Prostate gland (tissue), 2 donors: ENCODE data around the gene CUL1. TPM values are rescaled to one million over a fixed set of nuclear protein-coding genes. Genes with fewer than 3 reads are reported as not detected.

Experiments used
- DNase-seq: peaks from one replicate; pipeline ENCODE4 v3.0.0-alpha.2; 2019; ENCODE audit warnings: low spot score
- H3K27ac ChIP-seq, 2 donors: fragments of 200-600 bp; sonication (generic); 2 replicates each; pipeline ENCODE4 v1.5.1; 2017 to 2019
- H3K27me3 ChIP-seq: fragments of 200-600 bp; sonication (generic); replicated peaks from 2 replicates; pipeline ENCODE4 v1.5.1; 2019; ENCODE audit not compliant: insufficient read depth
- H3K36me3 ChIP-seq, 2 donors: fragments of 200-600 bp; sonication (generic); 1 replicate in 1 of 2; 2 replicates in 1 of 2; pipeline versions ENCODE4 v1.5.1 to v1.8.1; 2017 to 2019
- H3K4me1 ChIP-seq: fragments of 200-600 bp; sonication (generic); replicated peaks from 2 replicates; pipeline ENCODE4 v1.5.1; 2019
- H3K4me3 ChIP-seq, 2 donors: fragments of 200-600 bp; sonication (generic); 2 replicates each; pipeline ENCODE4 v1.5.1; 2017 to 2019
- H3K9me3 ChIP-seq: fragments of 200-600 bp; sonication (generic); 2 replicates; pipeline ENCODE4 v1.5.1; 2017
- CTCF ChIP-seq, 4 experiments: fragments of 200-600 bp in 2 of 4; fragments of 450-650 bp in 2 of 4; sonication (generic) in 2 of 4; IDR thresholded peaks; 1 replicate in 3 of 4; 2 replicates in 1 of 4; pipeline ENCODE4 v1.5.1; 2016 to 2019; ENCODE audit warnings: antibody characterized with exemption in 4 of 4, mild to moderate bottlenecking in 2 of 4, moderate library complexity in 2 of 4
- POLR2A ChIP-seq: fragments of 450-650 bp; IDR thresholded peaks from one replicate; pipeline ENCODE4 v1.6.1; 2016; ENCODE audit warnings: antibody characterized with exemption, mild to moderate bottlenecking
- POLR2AphosphoS5 ChIP-seq: sonication (generic); formaldehyde crosslinking; IDR thresholded peaks from one replicate; pipeline ENCODE4 v1.6.1; 2017; ENCODE audit warnings: antibody characterized with exemption
- WGBS: methylation state at CpG from one replicate; pipeline ENCODE4 v1.1.5; 2018; 5-methylcytosine and 5-hydroxymethylcytosine counted together
- intact Hi-C: fragments of 100-400 bp; cut with DNase I; formaldehyde crosslinking; loops from one replicate; pipeline ENCODE4 v1.14.2; 2022
- total RNA-seq, 2 donors: library from RNA; depleted of rRNA; stranded (reverse); fragments of >200 nt; gene quantifications; one replicate each; pipeline ENCODE4 v1.1.0, GENCODE V29; 2016

CUL1 gene
- total RNA-seq, 2 donors from 2014 or later = 39.0 to 105 TPM

- H3K36me3 ChIP-seq = no peaks in the 10 kb centered on the region
- H3K4me3 ChIP-seq = no peak overlapping the region
- H3K4me1 ChIP-seq = no peaks in the 10 kb centered on the region
- no peak for DNase-seq
- intact Hi-C loops = no loop called here
- no peaks in the 10 kb centered on the region for H3K27me3 ChIP-seq
- no peak overlapping the region for H3K27ac ChIP-seq
- 90% methylated on average over 13 of the region's 13 CpGs for WGBS
- no peaks in the 10 kb centered on the region for H3K9me3 ChIP-seq
- no peak for TF ChIP-seq POLR2A
- no peak for TF ChIP-seq CTCF (IDR thresholded peaks at IDR 0.05)
- TF ChIP-seq POLR2AphosphoS5 = no peak
Observed at GRCh38 chr7:148684289-148684830, 14.3 kb upstream of the CUL1 start.

GRCh38 chr7:148686312-148686937 lies 12.3 kb upstream of the CUL1 start:
- Histone ChIP-seq H3K36me3 (no peaks in the 10 kb centered on the region), H3K9me3 (no peaks in the 10 kb centered on the region), H3K4me3 (no peak overlapping the region), H3K27ac (no peak overlapping the region), H3K4me1 (no peaks in the 10 kb centered on the region), H3K27me3 (no peaks in the 10 kb centered on the region)
- 78% methylated on average over 6 of the region's 6 CpGs for WGBS
- no peak for DNase-seq
- no peak for TF ChIP-seq POLR2A
- no peak for TF ChIP-seq CTCF (IDR thresholded peaks at IDR 0.05)
- TF ChIP-seq POLR2AphosphoS5 = no peak
- intact Hi-C loops = no loop called here

GRCh38 chr7:148687555-148687954 lies 11.1 kb upstream of the CUL1 start:
- H3K4me1 ChIP-seq = no peaks in the 10 kb centered on the region
- WGBS = 95% methylated on average over 2 of the region's 2 CpGs

GRCh38 chr7:148688526-148688925 lies 10.2 kb upstream of the CUL1 start:
- Histone ChIP-seq H3K4me1 (no peaks in the 10 kb centered on the region), H3K27ac (no peak overlapping the region), H3K4me3 (no peak overlapping the region), H3K9me3 (no peaks in the 10 kb centered on the region), H3K27me3 (no peaks in the 10 kb centered on the region), H3K36me3 (no peaks in the 10 kb centered on the region)
- DNase-seq = no peak
- intact Hi-C loops = no loop called here
- TF ChIP-seq POLR2A (no peak), CTCF (IDR thresholded peaks at IDR 0.05) (no peak), POLR2AphosphoS5 (no peak)
- WGBS = 67% methylated on average over 1 of the region's 1 CpG

More at GRCh38 chr7:148687555-148687954, 11.1 kb upstream of the CUL1 start:
- Histone ChIP-seq H3K9me3 (no peaks in the 10 kb centered on the region), H3K27ac (no peak overlapping the region), H3K4me3 (no peak overlapping the region), H3K36me3 (no peaks in the 10 kb centered on the region), H3K27me3 (no peaks in the 10 kb centered on the region)
- intact Hi-C loops = no loop called here
- no peak for TF ChIP-seq POLR2AphosphoS5
- TF ChIP-seq CTCF (IDR thresholded peaks at IDR 0.05) = no peak
- no peak for TF ChIP-seq POLR2A
- DNase-seq = no peak

GRCh38 chr7:148693651-148694050 lies 5.1 kb upstream of the CUL1 start:
- no peaks in the 10 kb centered on the region for H3K36me3 ChIP-seq
- no peaks in the 10 kb centered on the region for H3K4me1 ChIP-seq
- no peak overlapping the region for H3K27ac ChIP-seq
- H3K9me3 ChIP-seq = no peaks in the 10 kb centered on the region
- no peaks in the 10 kb centered on the region for H3K27me3 ChIP-seq
- H3K4me3 ChIP-seq = no peak overlapping the region
- WGBS = 97% methylated on average over 7 of the region's 7 CpGs
- intact Hi-C loops = loop anchor here (10.0 kb wide), 1 partner anchor 191 kb away; the partner anchor contains the start of gene EZH2
- TF ChIP-seq POLR2AphosphoS5 (no peak), POLR2A (no peak), CTCF (IDR thresholded peaks at IDR 0.05) (no peak)
- no peak for DNase-seq
